NCI-H146 (cell line): ENCODE data around the gene ANKRD24.
A peak's percentile ranks its signal among the peaks of the same experiment; 100 is the strongest.
"Not testable (repeated sequence)": the region's sequence is repeated elsewhere in the genome, so short reads cannot be mapped to it uniquely, and the experiment has no call there.

Experiments used
- DNase-seq: peaks from one replicate; lab custom pipeline; 2025; lab: John Stamatoyannopoulos, UW

ANKRD24 gene

GRCh38 chr19:4197625-4198466 is 15.4 kb downstream of the ANKRD24 start:
- peak; percentile 34 for DNase-seq

- DNase-seq = no peak
These were observed 16.1 kb downstream of the ANKRD24 start for GRCh38 chr19:4198467-4199126.

- peak; percentile 50 for DNase-seq
These were observed 17.3 kb downstream of the ANKRD24 start for GRCh38 chr19:4199699-4200293.

GRCh38 chr19:4200940-4201542 is 18.6 kb downstream of the ANKRD24 start:
- DNase-seq = no peak

GRCh38 chr19:4201798-4202197 is 19.3 kb downstream of the ANKRD24 start:
- DNase-seq = no peak

GRCh38 chr19:4206818-4207484 is 24.5 kb downstream of the ANKRD24 start:
- peak; percentile 26 for DNase-seq

- DNase-seq = peak; percentile 30
These were observed 26.1 kb downstream of the ANKRD24 start for GRCh38 chr19:4208385-4209094.

- DNase-seq = no peak
These were observed 27.8 kb downstream of the ANKRD24 start for GRCh38 chr19:4210166-4210731.

- no peak for DNase-seq
These were observed 30.6 kb downstream of the ANKRD24 start for GRCh38 chr19:4213116-4213515.

- DNase-seq = no peak
These were observed 33.3 kb downstream of the ANKRD24 start for GRCh38 chr19:4215807-4216206.

GRCh38 chr19:4216846-4217245 is 34.4 kb downstream of the ANKRD24 start:
- DNase-seq = no peak

GRCh38 chr19:4217429-4218264 is 35.2 kb downstream of the ANKRD24 start:
- no peak for DNase-seq

- not testable (repeated sequence) for DNase-seq
These were observed 36.0 kb downstream of the ANKRD24 start for GRCh38 chr19:4218523-4218922.

- no peak for DNase-seq
These were observed 37.7 kb downstream of the ANKRD24 start for GRCh38 chr19:4220188-4220587.

- no peak for DNase-seq
These were observed 42.0 kb downstream of the ANKRD24 start for GRCh38 chr19:4224470-4224869.

GRCh38 chr19:4225885-4226284 is 43.4 kb downstream of the ANKRD24 start:
- no peak for DNase-seq

- DNase-seq = no peak
These were observed 45.3 kb downstream of the ANKRD24 start for GRCh38 chr19:4227771-4228170.

- no peak for DNase-seq
These were observed 46.3 kb downstream of the ANKRD24 start for GRCh38 chr19:4228765-4229178.

GRCh38 chr19:4229179-4229931 is 46.9 kb downstream of the ANKRD24 start, which contains the start of gene EBI3:
Gene EBI3 (plus strand): TSS chr19:4229523. CDS start chr19:4229551, 28 bp downstream.
- no peak for DNase-seq
